A549 (cell line): ENCODE results near the gene TNNI3K. TPM values are rescaled to one million over a fixed set of nuclear protein-coding genes. Genes with fewer than 3 reads are reported as not detected.

Experiments
- ATAC-seq, 2 experiments: fragments of 200-7000 bp in 1 of 2; fragments of >200 bp in 1 of 2; cut with Nextera tagmentation in 1 of 2; cut with Tn5 transposase in 1 of 2; 3 replicates each; pipeline versions ENCODE4 v1.8.0 to v1.9.1; 2018 to 2020; ENCODE audit warnings: mild to moderate bottlenecking in 1 of 2, moderate library complexity in 1 of 2
- CTCF ChIA-PET: fragments of 300-600 bp; sonication (Branson Sonifier 250); formaldehyde crosslinking; extraction: SDS; loops from one replicate; lab custom pipeline; 2021; ENCODE audit warnings: antibody characterized with exemption, inconsistent platforms; lab: Yijun Ruan, JAX
- POLR2A ChIA-PET: fragments of 350-600 bp; formaldehyde crosslinking; extraction: SDS; loops from one replicate; lab custom pipeline; 2021; ENCODE audit warnings: antibody characterized with exemption, inconsistent platforms; lab: Yijun Ruan, JAX
- DNase-seq, 2 experiments: peaks; one replicate each; pipeline versions ENCODE4 v3.0.0 to v3.0.0-alpha.2; 2011 to 2016; ENCODE audit warnings: low read depth in 1 of 2, low spot score in 1 of 2
- FAIRE-seq: peaks from 2 replicates; lab custom pipeline; 2011; peaks lifted over from hg19 to GRCh38; lab: Jason Lieb, UNC
- H3K27ac ChIP-seq, 2 experiments: fragments of >200 bp; sonication (Bioruptor Twin); formaldehyde crosslinking; 3 replicates each; pipeline ENCODE4 v1.5.1; 2016 to 2017
- H3K4me1 ChIP-seq: fragments of >200 bp; sonication (Bioruptor Twin); formaldehyde crosslinking; 3 replicates; pipeline ENCODE4 v1.6.1; 2016
- H3K4me2 ChIP-seq: fragments of >200 bp; sonication (Bioruptor Twin); formaldehyde crosslinking; 3 replicates; pipeline ENCODE4 v1.6.1; 2016
- H3K4me3 ChIP-seq: fragments of >200 bp; sonication (Bioruptor Twin); formaldehyde crosslinking; 3 replicates; pipeline ENCODE4 v1.5.1; 2016
- H3K9me3 ChIP-seq: fragments of >200 bp; sonication (Bioruptor Twin); formaldehyde crosslinking; 3 replicates; pipeline ENCODE4 v1.6.1; 2016
- CBX2 ChIP-seq: fragments of 200-600 bp; sonication (generic); IDR thresholded peaks from 2 replicates; pipeline ENCODE4 v1.6.1; 2016; ENCODE audit warnings: low read depth, mild to moderate bottlenecking, borderline replicate concordance
- EHF ChIP-seq: fragments of 250-450 bp; sonication (Bioruptor Pico); IDR thresholded peaks from 2 replicates; pipeline ENCODE4 v1.5.0; 2020; ENCODE audit warnings: mild to moderate bottlenecking
- FOSL2 ChIP-seq, 2 experiments: fragments of 450-650 bp in 1 of 2; fragments of >200 bp in 1 of 2; sonication (Bioruptor Twin) in 1 of 2; formaldehyde crosslinking; IDR thresholded peaks; 2 replicates each; pipeline versions ENCODE4 v1.5.0 to v1.6.1; 2016 to 2020; ENCODE audit warnings: mild to moderate bottlenecking in 1 of 2, moderate library complexity in 1 of 2
- GATA3 ChIP-seq: IDR thresholded peaks from 2 replicates; pipeline ENCODE4 v1.6.1; 2012; ENCODE audit warnings: borderline replicate concordance
- HDAC2 ChIP-seq: fragments of 200-600 bp; sonication (generic); IDR thresholded peaks from 2 replicates; pipeline ENCODE4 v1.6.1; 2016
- HEYL ChIP-seq: fragments of 250-450 bp; sonication (Bioruptor Pico); IDR thresholded peaks from 2 replicates; pipeline ENCODE4 v1.8.0; 2021; ENCODE audit warnings: mild to moderate bottlenecking, moderate library complexity
- MYC ChIP-seq: IDR thresholded peaks from 2 replicates; pipeline ENCODE4 v1.6.1; 2012; ENCODE audit warnings: mild to moderate bottlenecking, inconsistent platforms, low read length, improper control_type of control experiment, borderline replicate concordance
- NFE2L2 ChIP-seq: fragments of 150-350 bp; conservative IDR thresholded peaks from 2 replicates; pipeline ENCODE4 v1.6.1; 2014; ENCODE audit warnings: low read length
- PHF8 ChIP-seq: fragments of 200-600 bp; sonication (generic); IDR thresholded peaks from 2 replicates; pipeline ENCODE4 v1.6.1; 2016; ENCODE audit warnings: low read depth, mild to moderate bottlenecking, antibody characterized with exemption, moderate library complexity, borderline replicate concordance
- POLR2A ChIP-seq: IDR thresholded peaks from 2 replicates; pipeline ENCODE4 v1.6.1; 2012; ENCODE audit warnings: mild to moderate bottlenecking, low read length
- RAD21 ChIP-seq, 2 experiments: fragments of >200 bp in 1 of 2; sonication (Bioruptor Twin) in 1 of 2; formaldehyde crosslinking in 1 of 2; IDR thresholded peaks in 1 of 2; conservative IDR thresholded peaks in 1 of 2; 2 replicates in 1 of 2; 3 replicates in 1 of 2; pipeline ENCODE4 v1.6.1; 2012 to 2018; ENCODE audit warnings: inconsistent platforms in 1 of 2
- RARB ChIP-seq: fragments of 250-450 bp; sonication (Bioruptor Pico); IDR thresholded peaks from 2 replicates; pipeline ENCODE4 v1.8.0; 2021; ENCODE audit warnings: mild to moderate bottlenecking, moderate library complexity
- RFX5 ChIP-seq: fragments of 450-650 bp; IDR thresholded peaks from 2 replicates; pipeline ENCODE4 v1.7.1; 2014; ENCODE audit warnings: antibody characterized with exemption, mild to moderate bottlenecking, moderate library complexity
- TP53 ChIP-seq: fragments of 250-450 bp; sonication (Bioruptor Pico); IDR thresholded peaks from 2 replicates; pipeline ENCODE4 v1.5.0; 2021; ENCODE audit warnings: mild to moderate bottlenecking, moderate library complexity
- WGBS: methylation state at CpG from one replicate; pipeline ENCODE4 v1.1.6; 2017; ENCODE audit errors: missing lambda C conversion rate; 5-methylcytosine and 5-hydroxymethylcytosine counted together
- polyA plus RNA-seq, 4 experiments: library from polyadenylated mRNA; depleted of rRNA in 3 of 4; stranded (reverse); fragments of >200 nt; fragmentation: RNase III in 1 of 4; extraction: RNeasy Plus Mini Kit Qiagen cat#74134 plus additional on column Dnase treatment in 1 of 4; gene quantifications; 2 replicates in 3 of 4; 3 replicates in 1 of 4; pipeline ENCODE4 v1.2.3, GENCODE V29; 2011 to 2017
- TF ChIP-seq, protein P1 (sequence below): fragments of 250-450 bp; sonication (Bioruptor Pico); IDR thresholded peaks from 2 replicates; pipeline ENCODE4 v1.5.0; 2020; ENCODE audit warnings: low read depth, mild to moderate bottlenecking, moderate library complexity
- TF ChIP-seq, protein P2 (sequence below): IDR thresholded peaks from 2 replicates; pipeline ENCODE4 v1.6.1; 2012
- TF ChIP-seq, protein P3 (sequence below): IDR thresholded peaks from 2 replicates; pipeline ENCODE4 v1.6.1; 2012; ENCODE audit warnings: low read depth, borderline replicate concordance
- TF ChIP-seq, protein P4 (sequence below): fragments of 200-600 bp; sonication (generic); IDR thresholded peaks from 2 replicates; pipeline ENCODE4 v1.6.1; 2016; ENCODE audit warnings: antibody characterized with exemption, mild to moderate bottlenecking, moderate library complexity

Gene TNNI3K
- polyA plus RNA-seq, 2 of the 4 experiments (the other 2 are of a cell fraction): 0.67 TPM; not detected in 1

DNA sequence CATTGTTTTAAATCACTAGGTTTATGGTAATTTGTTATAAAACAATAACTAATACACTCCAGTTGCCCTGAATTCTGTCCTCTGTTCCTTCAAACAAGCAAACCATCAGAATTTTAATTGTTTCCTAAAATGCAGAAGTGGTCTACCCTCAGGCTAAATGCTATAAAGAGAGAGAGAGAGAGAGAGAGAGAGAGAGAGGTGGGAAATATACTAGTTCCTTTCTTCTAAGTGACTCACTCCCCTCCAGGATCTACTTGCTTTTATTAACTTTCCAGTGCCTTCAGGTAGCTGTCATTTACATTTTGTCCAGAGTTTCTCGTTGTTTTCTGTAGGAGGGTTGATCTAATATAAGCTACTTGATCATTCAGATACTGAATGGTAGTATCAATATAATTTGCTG is 250.8 kb downstream of the TNNI3K start:
- Histone ChIP-seq H3K4me1 (no peaks in the 10 kb centered on the region), H3K4me2 (no peak overlapping the region), H3K27ac (no peak overlapping the region)
- ChIA-PET CTCF (no interaction called here), POLR2A (no interaction called here)
- ATAC-seq: no peak
- no peak for FAIRE-seq
- 0% methylated on average over 1 of the region's 1 CpG for WGBS
- no peak for DNase-seq
- TF ChIP-seq, protein P1, sequence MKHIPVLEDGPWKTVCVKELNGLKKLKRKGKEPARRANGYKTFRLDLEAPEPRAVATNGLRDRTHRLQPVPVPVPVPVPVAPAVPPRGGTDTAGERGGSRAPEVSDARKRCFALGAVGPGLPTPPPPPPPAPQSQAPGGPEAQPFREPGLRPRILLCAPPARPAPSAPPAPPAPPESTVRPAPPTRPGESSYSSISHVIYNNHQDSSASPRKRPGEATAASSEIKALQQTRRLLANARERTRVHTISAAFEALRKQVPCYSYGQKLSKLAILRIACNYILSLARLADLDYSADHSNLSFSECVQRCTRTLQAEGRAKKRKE (CRISPR knock-in tag): no peak
- TF ChIP-seq, all 56 proteins: peak for 0
- H3K9me3 ChIP-seq: no peaks in the 10 kb centered on the region
- H3K4me3 ChIP-seq: no peak overlapping the region

DNA sequence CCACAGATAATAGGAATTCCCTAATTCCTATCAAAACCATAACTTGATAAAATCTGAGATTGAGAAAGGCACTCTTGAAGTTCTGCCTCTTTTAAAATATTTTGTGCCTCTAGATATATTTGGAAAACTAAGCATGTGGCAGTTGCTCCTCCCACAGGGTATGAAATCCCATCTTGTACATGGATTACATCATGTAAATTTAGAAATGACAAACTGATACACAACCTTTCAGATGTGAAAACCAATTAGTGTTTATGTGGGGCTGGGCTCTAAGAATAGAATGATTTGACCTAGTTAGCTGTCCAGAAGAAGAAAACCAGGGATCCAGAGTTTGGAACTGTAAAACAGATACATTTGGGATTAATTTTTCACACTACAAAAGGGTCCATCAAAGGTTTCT is 261.5 kb downstream of the TNNI3K start:
- H3K4me1 ChIP-seq: no peaks in the 10 kb centered on the region
- TF ChIP-seq NFE2L2 (no peak), HEYL (CRISPR knock-in tag) (no peak), POLR2A (no peak), MYC (no peak)
- TF ChIP-seq, protein P2, sequence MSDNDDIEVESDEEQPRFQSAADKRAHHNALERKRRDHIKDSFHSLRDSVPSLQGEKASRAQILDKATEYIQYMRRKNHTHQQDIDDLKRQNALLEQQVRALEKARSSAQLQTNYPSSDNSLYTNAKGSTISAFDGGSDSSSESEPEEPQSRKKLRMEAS: no peak
- TF ChIP-seq, protein P3, sequence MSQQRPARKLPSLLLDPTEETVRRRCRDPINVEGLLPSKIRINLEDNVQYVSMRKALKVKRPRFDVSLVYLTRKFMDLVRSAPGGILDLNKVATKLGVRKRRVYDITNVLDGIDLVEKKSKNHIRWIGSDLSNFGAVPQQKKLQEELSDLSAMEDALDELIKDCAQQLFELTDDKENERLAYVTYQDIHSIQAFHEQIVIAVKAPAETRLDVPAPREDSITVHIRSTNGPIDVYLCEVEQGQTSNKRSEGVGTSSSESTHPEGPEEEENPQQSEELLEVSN: no peak
- TF ChIP-seq, protein P1 (CRISPR knock-in tag): no peak
- ChIA-PET POLR2A (no interaction called here), CTCF (no interaction called here)
- FAIRE-seq (no peak), DNase-seq (no peak), ATAC-seq (no peak)
- H3K27ac ChIP-seq: no peak overlapping the region
- no peak overlapping the region for H3K4me3 ChIP-seq
- H3K4me2 ChIP-seq: no peak overlapping the region
- H3K9me3 ChIP-seq: no peaks in the 10 kb centered on the region

DNA sequence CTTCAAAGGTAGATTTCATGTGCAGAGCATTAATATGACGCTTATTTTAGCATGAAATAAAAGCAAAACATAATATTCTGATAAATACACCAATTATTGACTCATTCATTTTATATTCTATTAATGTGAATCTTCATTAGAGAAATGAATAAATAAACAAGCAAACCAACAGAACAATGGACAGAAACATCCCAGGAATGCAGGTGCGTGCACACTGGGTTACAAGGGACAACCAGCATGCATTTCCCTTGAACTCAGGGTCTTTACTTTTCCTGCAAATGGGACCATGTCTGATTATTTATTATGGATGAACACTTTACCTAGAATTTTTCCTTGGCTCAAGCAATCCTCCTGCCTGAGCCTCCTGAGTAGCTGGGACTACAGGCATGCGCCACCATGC is 263.7 kb downstream of the TNNI3K start:
- CTCF ChIA-PET: no interaction called here

DNA sequence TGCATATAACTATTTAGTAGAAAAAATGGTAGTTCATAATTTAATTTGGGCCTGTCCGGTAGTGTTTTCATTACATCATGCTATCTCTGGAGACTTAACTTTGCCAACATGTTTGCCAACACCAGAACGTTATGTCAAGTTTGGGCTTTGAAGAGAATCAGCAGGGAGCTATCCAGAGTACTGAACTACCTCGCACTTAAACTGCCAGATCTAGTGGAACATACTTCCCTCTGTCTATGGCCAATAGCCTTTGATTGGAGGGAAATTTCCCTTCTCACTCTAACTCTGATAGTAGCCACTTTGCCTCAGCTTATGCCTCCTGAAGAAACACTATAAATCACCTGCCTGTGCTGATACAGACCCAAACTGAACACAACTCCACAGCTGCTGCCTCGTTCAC is 267.2 kb downstream of the TNNI3K start:
- Histone ChIP-seq H3K4me1 (no peaks in the 10 kb centered on the region), H3K27ac (no peak overlapping the region), H3K4me2 (no peak overlapping the region), H3K9me3 (no peaks in the 10 kb centered on the region), H3K4me3 (no peak overlapping the region)
- CTCF ChIA-PET: interaction anchor here (0.5 to 1.8 kb wide), 4 partner anchors 9 to 278 kb away, joined by 3 to 7 read pairs (median 4); partner anchors contain the start of gene LRRC53
- FAIRE-seq (no peak), ATAC-seq (no peak), DNase-seq (peak in 1 of 2 experiments; percentile 1)
- TF ChIP-seq RAD21 (conservative IDR thresholded peaks at IDR 0.05 in 1 of 2, IDR thresholded peaks at IDR 0.05 in 1 of 2) (no peak), HDAC2 (no peak), GATA3 (no peak)
- TF ChIP-seq, protein P1 (CRISPR knock-in tag): no peak
- TF ChIP-seq, protein P4, sequence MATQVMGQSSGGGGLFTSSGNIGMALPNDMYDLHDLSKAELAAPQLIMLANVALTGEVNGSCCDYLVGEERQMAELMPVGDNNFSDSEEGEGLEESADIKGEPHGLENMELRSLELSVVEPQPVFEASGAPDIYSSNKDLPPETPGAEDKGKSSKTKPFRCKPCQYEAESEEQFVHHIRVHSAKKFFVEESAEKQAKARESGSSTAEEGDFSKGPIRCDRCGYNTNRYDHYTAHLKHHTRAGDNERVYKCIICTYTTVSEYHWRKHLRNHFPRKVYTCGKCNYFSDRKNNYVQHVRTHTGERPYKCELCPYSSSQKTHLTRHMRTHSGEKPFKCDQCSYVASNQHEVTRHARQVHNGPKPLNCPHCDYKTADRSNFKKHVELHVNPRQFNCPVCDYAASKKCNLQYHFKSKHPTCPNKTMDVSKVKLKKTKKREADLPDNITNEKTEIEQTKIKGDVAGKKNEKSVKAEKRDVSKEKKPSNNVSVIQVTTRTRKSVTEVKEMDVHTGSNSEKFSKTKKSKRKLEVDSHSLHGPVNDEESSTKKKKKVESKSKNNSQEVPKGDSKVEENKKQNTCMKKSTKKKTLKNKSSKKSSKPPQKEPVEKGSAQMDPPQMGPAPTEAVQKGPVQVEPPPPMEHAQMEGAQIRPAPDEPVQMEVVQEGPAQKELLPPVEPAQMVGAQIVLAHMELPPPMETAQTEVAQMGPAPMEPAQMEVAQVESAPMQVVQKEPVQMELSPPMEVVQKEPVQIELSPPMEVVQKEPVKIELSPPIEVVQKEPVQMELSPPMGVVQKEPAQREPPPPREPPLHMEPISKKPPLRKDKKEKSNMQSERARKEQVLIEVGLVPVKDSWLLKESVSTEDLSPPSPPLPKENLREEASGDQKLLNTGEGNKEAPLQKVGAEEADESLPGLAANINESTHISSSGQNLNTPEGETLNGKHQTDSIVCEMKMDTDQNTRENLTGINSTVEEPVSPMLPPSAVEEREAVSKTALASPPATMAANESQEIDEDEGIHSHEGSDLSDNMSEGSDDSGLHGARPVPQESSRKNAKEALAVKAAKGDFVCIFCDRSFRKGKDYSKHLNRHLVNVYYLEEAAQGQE: peak; percentile 89
- POLR2A ChIA-PET: no interaction called here
- WGBS: 15% methylated on average over 4 of the region's 4 CpGs

More for the DNA sequence above, 263.7 kb downstream of the TNNI3K start:
- no peak overlapping the region for H3K4me3 ChIP-seq
- H3K27ac ChIP-seq: no peak overlapping the region
- H3K9me3 ChIP-seq: no peaks in the 10 kb centered on the region
- 16% methylated on average over 3 of the region's 3 CpGs for WGBS
- no peak for ATAC-seq
- no peak overlapping the region for H3K4me2 ChIP-seq
- no peaks in the 10 kb centered on the region for H3K4me1 ChIP-seq
- no peak for DNase-seq
- no peak for FAIRE-seq
- POLR2A ChIA-PET: no interaction called here
- no peak for TF ChIP-seq RARB
- TF ChIP-seq PHF8: no peak
- no peak for TF ChIP-seq TP53 (CRISPR knock-in tag)
- TF ChIP-seq EHF (CRISPR knock-in tag): no peak
- no peak for TF ChIP-seq FOSL2 (IDR thresholded peaks at IDR 0.05)
- no peak for TF ChIP-seq FOSL2 (CRISPR knock-in tag; IDR thresholded peaks at IDR 0.05)
- TF ChIP-seq CBX2: no peak
- TF ChIP-seq NFE2L2: no peak
- no peak for TF ChIP-seq RFX5
